Natural killer cell (primary cell): ENCODE measurements around the gene ENPP3. TPM values are rescaled to one million over a fixed set of nuclear protein-coding genes. Genes with fewer than 3 reads are reported as not detected.

Experiments used
- ATAC-seq, 3 donors: fragments of 150-1000 bp in 2 of 3; fragments of 200-7000 bp in 1 of 3; cut with Tn5 transposase; 1 replicate in 1 of 3; 2 replicates in 2 of 3; pipeline ENCODE4 v1.10.0; 2021; ENCODE audit warnings: mild to moderate bottlenecking in 2 of 3, moderate library complexity in 2 of 3
- DNase-seq, 2 donors: peaks; one replicate each; pipeline versions ENCODE4 v3.0.0 to v3.0.0-alpha.2; 2013 to 2021; ENCODE audit warnings: mixed read lengths in 1 of 2
- H3K27ac ChIP-seq: one replicate; pipeline ENCODE4 v1.5.1; 2013; ENCODE audit warnings: mild to moderate bottlenecking, low read length
- H3K27me3 ChIP-seq: one replicate; pipeline ENCODE4 v1.6.1; 2013; ENCODE audit warnings: low read length; ENCODE audit not compliant: control insufficient read depth, insufficient read depth
- H3K36me3 ChIP-seq: one replicate; pipeline ENCODE4 v1.6.1; 2013; ENCODE audit warnings: low read length; ENCODE audit not compliant: control insufficient read depth, insufficient read depth
- H3K4me1 ChIP-seq: one replicate; pipeline ENCODE4 v1.6.1; 2013; ENCODE audit warnings: low read length; ENCODE audit not compliant: control insufficient read depth, insufficient read depth
- H3K4me3 ChIP-seq: one replicate; pipeline ENCODE4 v1.5.1; 2013; ENCODE audit warnings: low read length
- H3K9me3 ChIP-seq: one replicate; pipeline ENCODE4 v1.6.1; 2013; ENCODE audit warnings: low read length; ENCODE audit not compliant: control insufficient read depth, insufficient read depth
- H3K27ac Mint-ChIP-seq, 2 donors: one replicate each; pipeline ENCODE4 v1.8.0; 2022; ENCODE audit warnings: mild to moderate bottlenecking in 2 of 2, mixed read lengths in 2 of 2, moderate library complexity in 1 of 2
- H3K27me3 Mint-ChIP-seq, 2 donors: one replicate each; pipeline ENCODE4 v1.8.0; 2022; ENCODE audit warnings: low read depth in 2 of 2, mixed read lengths in 2 of 2
- H3K36me3 Mint-ChIP-seq: one replicate; pipeline ENCODE4 v1.8.0; 2022; ENCODE audit warnings: mixed read lengths
- H3K4me1 Mint-ChIP-seq, 2 donors: one replicate each; pipeline ENCODE4 v1.8.0; 2022; ENCODE audit warnings: mixed read lengths in 2 of 2
- H3K4me3 Mint-ChIP-seq: one replicate; pipeline ENCODE4 v1.8.0; 2022; ENCODE audit warnings: mild to moderate bottlenecking, moderate library complexity, mixed read lengths
- H3K9me3 Mint-ChIP-seq, 2 donors: one replicate each; pipeline ENCODE4 v1.8.0; 2022; ENCODE audit warnings: mixed read lengths in 2 of 2
- CTCF ChIP-seq: fragments of 200-600 bp; IDR thresholded peaks from one replicate; pipeline ENCODE4 v1.8.0; 2022; ENCODE audit warnings: antibody characterized with exemption
- WGBS: methylation state at CpG from one replicate; pipeline ENCODE4 v1.1.7; 2013; ENCODE audit warnings: missing lambda C conversion rate; ENCODE audit not compliant: insufficient coverage; 5-methylcytosine and 5-hydroxymethylcytosine counted together
- intact Hi-C: fragments of 100-400 bp; cut with micrococcal nuclease; formaldehyde crosslinking; loops from one replicate; pipeline ENCODE4 v1.14.2; 2022
- total RNA-seq, 4 donors: library from RNA; stranded (reverse); fragments of 120-200 nt in 1 of 4; gene quantifications; one replicate each; pipeline versions ENCODE4 v1.2.3 to v1.2.4, GENCODE V29; 2013 to 2022

The ENPP3 gene
- total RNA-seq, 3 donors from 2014 or later (not counting 1 experiment from before 2014, with no cell fraction given), result 0.33 to 32.4 (median 1.8) TPM

- peak overlapping the region; percentile 16 for H3K27ac ChIP-seq
- Mint-ChIP-seq H3K27me3 (peaks cover 0 to 2% of the 10 kb centered on the region in 2 donors), H3K4me3 (no peak overlapping the region), H3K9me3 (no peaks in the 10 kb centered on the region), H3K36me3 (no peaks in the 10 kb centered on the region), H3K4me1 (peaks cover 0 to 6% of the 10 kb centered on the region in 2 donors), H3K27ac (no peak overlapping the region)
- WGBS, result no CpG with 5 or more reads among the region's 1 CpG
- no peak for TF ChIP-seq CTCF
- H3K36me3 ChIP-seq, result no peaks in the 10 kb centered on the region
- intact Hi-C loops, result no loop called here
- no peak for DNase-seq
- no peak overlapping the region for H3K4me3 ChIP-seq
- H3K9me3 ChIP-seq, result no peaks in the 10 kb centered on the region
- H3K4me1 ChIP-seq, result peaks cover 13% of the 10 kb centered on the region
- no peak for ATAC-seq
- no peaks in the 10 kb centered on the region for H3K27me3 ChIP-seq
These were observed 51.2 kb downstream of the ENPP3 start for GRCh38 chr6:131688286-131688685.

DNA sequence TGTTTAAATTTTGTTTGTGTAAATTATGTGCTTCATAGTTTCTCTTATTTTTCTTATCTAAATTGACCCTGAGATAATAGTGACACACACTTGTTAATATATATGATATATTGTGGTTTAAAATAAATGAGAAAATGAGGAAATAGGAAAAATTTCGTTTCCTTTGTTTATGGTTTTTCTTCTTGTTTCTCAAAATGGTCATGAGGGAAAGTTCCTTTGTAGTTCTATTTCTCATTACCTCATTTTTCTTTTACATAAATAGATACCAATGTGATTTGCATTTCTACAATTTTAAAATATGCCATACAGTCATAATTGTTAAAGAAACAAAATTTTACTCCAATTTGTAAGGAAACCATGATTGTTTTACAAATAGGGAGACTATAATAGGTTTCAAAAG, 54.9 kb downstream of the ENPP3 start:
- DNase-seq (no peak), ATAC-seq (no peak)
- Mint-ChIP-seq H3K4me1 (peaks cover 0 to 4% of the 10 kb centered on the region in 2 donors), H3K27me3 (no peaks in the 10 kb centered on the region), H3K4me3 (no peak overlapping the region), H3K36me3 (no peaks in the 10 kb centered on the region), H3K27ac (no peak overlapping the region), H3K9me3 (no peaks in the 10 kb centered on the region)
- no peak for TF ChIP-seq CTCF
- H3K4me3 ChIP-seq, result no peak overlapping the region
- no peaks in the 10 kb centered on the region for H3K27me3 ChIP-seq
- intact Hi-C loops, result no loop called here
- no peaks in the 10 kb centered on the region for H3K4me1 ChIP-seq
- H3K36me3 ChIP-seq, result no peaks in the 10 kb centered on the region
- WGBS, result no CpG with 5 or more reads among the region's 1 CpG
- no peak overlapping the region for H3K27ac ChIP-seq
- H3K9me3 ChIP-seq, result no peaks in the 10 kb centered on the region

DNA sequence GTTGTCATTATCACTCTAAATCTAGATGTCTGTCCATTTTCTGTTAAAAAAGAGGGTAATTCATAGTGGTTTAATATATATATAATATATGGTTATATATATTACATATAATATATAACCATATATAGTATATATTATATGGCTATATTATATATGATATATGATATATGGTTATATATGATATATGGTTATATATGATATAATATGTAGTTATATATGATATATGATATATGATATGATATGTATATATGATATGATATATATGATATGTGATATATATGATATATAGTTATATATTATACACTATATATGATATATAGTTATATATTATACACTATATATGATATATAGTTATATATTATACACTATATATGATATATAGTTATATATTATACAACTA, 55.5 kb downstream of the ENPP3 start:
- no peaks in the 10 kb centered on the region for H3K9me3 Mint-ChIP-seq
- no peak overlapping the region for H3K4me3 Mint-ChIP-seq

More for the DNA sequence above, 55.5 kb downstream of the ENPP3 start:
- Mint-ChIP-seq H3K4me1 (no peaks in the 10 kb centered on the region), H3K27ac (no peak overlapping the region), H3K27me3 (no peaks in the 10 kb centered on the region), H3K36me3 (no peaks in the 10 kb centered on the region)
- no peak overlapping the region for H3K4me3 ChIP-seq
- H3K27ac ChIP-seq, result no peak overlapping the region
- no peaks in the 10 kb centered on the region for H3K9me3 ChIP-seq
- no peak for TF ChIP-seq CTCF
- no peaks in the 10 kb centered on the region for H3K4me1 ChIP-seq
- no peak for ATAC-seq
- no peak for DNase-seq
- no peaks in the 10 kb centered on the region for H3K27me3 ChIP-seq
- H3K36me3 ChIP-seq, result no peaks in the 10 kb centered on the region
- intact Hi-C loops, result no loop called here
